K562 (cell line): ENCODE results near the gene PLXDC2. TPM values are rescaled to one million over a fixed set of nuclear protein-coding genes. Genes with fewer than 3 reads are reported as not detected.

Experiments used
- ATAC-seq: fragments of 200-7000 bp; cut with Tn5 transposase; 3 replicates; pipeline ENCODE4 v1.9.1; 2020; ENCODE audit warnings: moderate library complexity
- BruUV-seq: library from RNA; stranded (reverse); fragments of 400-500 nt; replicated peaks from 2 replicates; lab custom pipeline; 2021; lab: Mats Ljungman, UMichigan
- CTCF ChIA-PET: fragments of 300-600 bp; formaldehyde crosslinking; extraction: SDS; loops from one replicate; lab custom pipeline; 2021; ENCODE audit warnings: low intra/inter-chr PET ratio; lab: Yijun Ruan, JAX
- POLR2A ChIA-PET: fragments of 300-600, 350-650 bp; sonication (Branson Sonifier 250); formaldehyde crosslinking; extraction: SDS; loops from one replicate; lab custom pipeline; 2021; ENCODE audit warnings: antibody characterized with exemption, inconsistent platforms; lab: Yijun Ruan, JAX
- DNase-seq, 4 experiments: peaks; one replicate each; pipeline versions ENCODE4 v3.0.0 to v3.0.0-alpha.2; 2011 to 2018; ENCODE audit warnings: low spot score in 3 of 4, mixed read lengths in 3 of 4; ENCODE audit errors: extremely low read depth in 1 of 4
- FAIRE-seq: peaks from 2 replicates; lab custom pipeline; 2011; peaks lifted over from hg19 to GRCh38; lab: Jason Lieb, UNC
- H2AFZ ChIP-seq: 2 replicates; pipeline ENCODE4 v1.6.0; 2011; ENCODE audit warnings: low read depth, low read length, control low read depth, inconsistent platforms
- H3K27ac ChIP-seq: fragments of 200-600 bp; 3 replicates; pipeline ENCODE4 v1.8.0; 2011; ENCODE audit warnings: low read depth, mild to moderate bottlenecking, control low read depth, inconsistent platforms, low read length, moderate library complexity, mixed read lengths; ENCODE audit errors: extremely low read depth
- H3K27me3 ChIP-seq, 2 experiments: fragments of 300-600 bp in 1 of 2; 2 replicates in 1 of 2; 3 replicates in 1 of 2; pipeline versions ENCODE4 v1.6.0 to v1.8.0; 2011; ENCODE audit warnings: inconsistent platforms in 2 of 2, low read length in 2 of 2, mild to moderate bottlenecking in 1 of 2, mixed read lengths in 1 of 2, moderate library complexity in 1 of 2; ENCODE audit not compliant: control insufficient read depth in 2 of 2, insufficient read depth in 2 of 2
- H3K36me3 ChIP-seq: fragments of 300-600 bp; 3 replicates; pipeline ENCODE4 v1.8.0; 2011; ENCODE audit warnings: mild to moderate bottlenecking, low read length, inconsistent platforms; ENCODE audit not compliant: control insufficient read depth, insufficient read depth
- H3K4me1 ChIP-seq, 2 experiments: fragments of 200-600 bp in 1 of 2; replicated peaks in 1 of 2; 2 replicates in 1 of 2; 3 replicates in 1 of 2; pipeline versions ENCODE4 v1.5.1 to v1.8.0; 2011; ENCODE audit warnings: inconsistent platforms in 2 of 2, low read length in 2 of 2, mild to moderate bottlenecking in 1 of 2, mixed read lengths in 1 of 2, moderate library complexity in 1 of 2; ENCODE audit not compliant: control insufficient read depth in 2 of 2, insufficient read depth in 2 of 2
- H3K4me2 ChIP-seq: 2 replicates; pipeline ENCODE4 v1.6.1; 2011; ENCODE audit warnings: low read length, control low read depth, inconsistent platforms, mixed read lengths; ENCODE audit not compliant: insufficient read depth
- H3K4me3 ChIP-seq: fragments of 200-600 bp; sonication (generic), shearing (Covaris generic); 2 replicates; pipeline ENCODE4 v1.5.1; 2016; ENCODE audit warnings: control low read depth, inconsistent platforms
- H3K79me2 ChIP-seq: fragments of 200-600 bp; 3 replicates; pipeline ENCODE4 v1.8.0; 2011; ENCODE audit warnings: low read length, inconsistent platforms; ENCODE audit not compliant: control insufficient read depth, insufficient read depth
- H3K9ac ChIP-seq, 2 experiments: 2 replicates each; pipeline versions ENCODE4 v1.6.0 to v1.6.1; 2011; ENCODE audit warnings: low read depth in 2 of 2, low read length in 2 of 2, control low read depth in 1 of 2, inconsistent platforms in 1 of 2, mild to moderate bottlenecking in 1 of 2, mixed read lengths in 1 of 2; ENCODE audit not compliant: insufficient read depth in 1 of 2
- H3K9me1 ChIP-seq: one replicate; pipeline ENCODE4 v1.6.0; 2011; ENCODE audit warnings: inconsistent platforms, mild to moderate bottlenecking, low read length, moderate library complexity; ENCODE audit not compliant: control insufficient read depth, insufficient read depth
- H3K9me3 ChIP-seq: replicated peaks from 2 replicates; pipeline ENCODE4 v1.5.1; 2011; ENCODE audit warnings: low read depth, low read length, inconsistent platforms; ENCODE audit not compliant: control insufficient read depth, insufficient read depth
- H4K20me1 ChIP-seq: replicated peaks from 2 replicates; pipeline ENCODE4 v1.6.1; 2011; ENCODE audit warnings: low read length, inconsistent platforms, mixed read lengths; ENCODE audit not compliant: control insufficient read depth, insufficient read depth
- BRD9 ChIP-seq: fragments of 450-650 bp; IDR thresholded peaks from 2 replicates; pipeline ENCODE4 v1.6.1; 2018; ENCODE audit warnings: low read depth; ENCODE audit not compliant: partially characterized antibody
- MTA2 ChIP-seq: fragments of 450-650 bp; IDR thresholded peaks from 2 replicates; pipeline ENCODE4 v1.6.1; 2016; ENCODE audit warnings: low read depth
- NRF1 ChIP-seq, 2 experiments: fragments of 450-650 bp; IDR thresholded peaks in 1 of 2; conservative IDR thresholded peaks in 1 of 2; 2 replicates each; pipeline ENCODE4 v1.6.1; 2014; ENCODE audit warnings: mild to moderate bottlenecking in 2 of 2
- RFX5 ChIP-seq: IDR thresholded peaks from 2 replicates; pipeline ENCODE4 v1.6.1; 2011; ENCODE audit warnings: low read depth, mild to moderate bottlenecking, improper control_type of control experiment, low read length
- RREB1 ChIP-seq: fragments of 250-450 bp; sonication (Bioruptor Pico); IDR thresholded peaks from 2 replicates; pipeline ENCODE4 v1.4.0; 2020
- WGBS: fragments of 100-300 bp; shearing (Covaris generic); methylation state at CpG from one replicate; pipeline ENCODE4 v1.1.6; 2016; ENCODE audit warnings: low coverage, mixed read lengths; ENCODE audit not compliant: insufficient coverage; ENCODE audit errors: missing lambda C conversion rate; 5-methylcytosine and 5-hydroxymethylcytosine counted together
- in situ Hi-C: fragments of 300-500 bp; cut with MboI; formaldehyde crosslinking; loops from 4 replicates; pipeline ENCODE4 v1.15.0; 2018; ENCODE audit warnings: inconsistent platforms, mixed read lengths
- intact Hi-C: fragments of 100-400 bp; cut with micrococcal nuclease; formaldehyde crosslinking; loops from 2 replicates; pipeline ENCODE4 v1.14.2; 2022
- polyA plus RNA-seq, 8 experiments: library from polyadenylated mRNA; depleted of rRNA in 4 of 8; stranded (reverse) in 5 of 8; unstranded in 3 of 8; fragments of >200 nt; fragmentation: Nextera tagmentation in 2 of 8; fragmentation: Illumina TruSeq in 1 of 8; extraction: Ambion mirVana in 2 of 8; extraction: Trizol in 1 of 8; gene quantifications; 2 replicates each; pipeline versions ENCODE4 v1.2.1 to v1.2.3, GENCODE V29; 2011 to 2014; ENCODE audit warnings: inconsistent platforms in 1 of 8, missing spikeins in 1 of 8
- total RNA-seq, 7 experiments: library from RNA; depleted of rRNA in 6 of 7; stranded (reverse); fragments of >200 nt in 6 of 7; fragmentation: Illumina TruSeq in 2 of 7; extraction: Trizol in 2 of 7; gene quantifications; 2 replicates each; pipeline versions ENCODE4 v1.2.1 to v1.2.3, GENCODE V29; 2011 to 2021; ENCODE audit warnings: low replicate concordance in 1 of 7

PLXDC2 gene
- total and polyA plus RNA-seq, 9 of the 15 experiments (the other 6 are each of a cell fraction or from before 2014, with no cell fraction given), result 0.01 to 0.33 (median 0.10) TPM; not detected in 3

- no peaks in the 10 kb centered on the region for H4K20me1 ChIP-seq
- ChIA-PET CTCF (no interaction called here), POLR2A (no interaction called here)
- H3K9me1 ChIP-seq, result no peaks in the 10 kb centered on the region
- in situ Hi-C loops, result no loop called here
- no peak for TF ChIP-seq NRF1 (conservative IDR thresholded peaks at IDR 0.05 in 1 of 2, IDR thresholded peaks at IDR 0.05 in 1 of 2)
- TF ChIP-seq RFX5, result no peak
- TF ChIP-seq MTA2, result no peak
- no peak for TF ChIP-seq RREB1
- no peak for TF ChIP-seq BRD9
- DNase-seq, result no peak
- no peak for ATAC-seq
- BruUV-seq, result no TSS peak
- no peak overlapping the region for H3K9ac ChIP-seq
- intact Hi-C loops, result no loop called here
- 0% methylated on average over 2 of the region's 2 CpGs for WGBS
- no peaks in the 10 kb centered on the region for H3K9me3 ChIP-seq
- H3K27me3 ChIP-seq, result no peaks in the 10 kb centered on the region
- no peaks in the 10 kb centered on the region for H3K79me2 ChIP-seq
- no peak overlapping the region for H3K27ac ChIP-seq
- H3K4me3 ChIP-seq, result no peak overlapping the region
- FAIRE-seq, result no peak
- H2AFZ ChIP-seq, result no peak overlapping the region
- no peaks in the 10 kb centered on the region for H3K36me3 ChIP-seq
- no peak overlapping the region for H3K4me2 ChIP-seq
- H3K4me1 ChIP-seq, result no peaks in the 10 kb centered on the region
These were observed 455.3 kb downstream of the PLXDC2 start for GRCh38 chr10:20271490-20271889.
